ENCODE results near the gene LEP. TPM values are rescaled to one million over a fixed set of nuclear protein-coding genes. Genes with fewer than 3 reads are reported as not detected.
"Not testable (repeated sequence)": the region's sequence is repeated elsewhere in the genome, so short reads cannot be mapped to it uniquely, and the experiment has no call there.

LEP gene
- total RNA-seq, 4 donors from 2014 or later: not detected

DNA sequence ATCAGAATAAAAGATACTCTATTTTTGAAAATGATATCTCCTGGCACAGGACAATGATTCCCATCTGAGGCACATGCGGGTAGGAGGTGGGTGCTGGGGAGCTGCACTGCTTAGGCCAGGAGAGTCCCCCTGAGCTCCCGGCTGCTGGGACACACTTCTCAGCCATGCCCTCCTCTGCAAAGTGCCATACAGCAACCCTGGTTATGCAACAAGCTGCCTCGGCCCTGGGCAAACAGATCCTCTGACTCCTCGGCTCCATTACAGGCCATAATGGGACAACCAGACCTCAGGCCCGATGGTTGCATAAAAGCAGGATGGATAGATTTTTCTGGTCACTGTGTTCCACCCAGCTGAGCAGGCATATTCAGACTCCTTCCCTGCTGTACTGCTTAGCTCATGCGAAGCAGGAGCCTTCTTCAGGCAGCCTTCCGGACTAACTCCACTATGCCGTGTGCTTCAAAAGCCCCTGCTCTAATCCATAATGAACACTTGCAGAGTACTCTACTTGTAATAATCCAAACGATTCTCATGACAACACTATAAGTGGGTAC is 6.5 kb upstream of the LEP start:
- 76 to 81% methylated on average over 7 to 8 of the region's 9 CpGs for WGBS, 2 donors
- TF ChIP-seq CTCF (IDR thresholded peaks at IDR 0.05) (no peak), POLR2A (IDR thresholded peaks at IDR 0.05) (no peak)
- no peak overlapping the region for H3K4me3 ChIP-seq
- no peak for DNase-seq
- no peaks in the 10 kb centered on the region for H3K27me3 ChIP-seq
- H3K27ac ChIP-seq: no peak overlapping the region
- intact Hi-C loops (cut with DNase I): no loop called here
- H3K9me3 ChIP-seq: peaks cover 0 to 9% (median 2%) of the 10 kb centered on the region in 3 donors
- peaks cover 0 to 20% (median 6%) of the 10 kb centered on the region in 3 donors for H3K4me1 ChIP-seq
- no peaks in the 10 kb centered on the region for H3K36me3 ChIP-seq

GRCh38 chr7:128235471-128235870 is 5.6 kb upstream of the LEP start:
- Histone ChIP-seq H3K4me1 (peaks cover 0 to 20% (median 6%) of the 10 kb centered on the region in 3 donors), H3K27ac (no peak overlapping the region), H3K36me3 (no peaks in the 10 kb centered on the region), H3K27me3 (peaks cover 0 to 4% (median 0%) of the 10 kb centered on the region in 4 donors), H3K4me3 (no peak overlapping the region), H3K9me3 (peaks cover 0 to 18% (median 6%) of the 10 kb centered on the region in 3 donors)
- DNase-seq: no peak
- WGBS, 2 donors: 37 to 55% methylated on average over 5 to 6 of the region's 7 CpGs
- intact Hi-C loops (cut with DNase I): no loop called here
- no peak for TF ChIP-seq POLR2A (IDR thresholded peaks at IDR 0.05)
- TF ChIP-seq CTCF (IDR thresholded peaks at IDR 0.05): no peak

GRCh38 chr7:128236924-128237586 is 4.0 kb upstream of the LEP start:
- Histone ChIP-seq H3K9me3 (peaks cover 0 to 25% (median 6%) of the 10 kb centered on the region in 3 donors), H3K27me3 (peaks cover 0 to 20% (median 3%) of the 10 kb centered on the region in 4 donors), H3K36me3 (no peaks in the 10 kb centered on the region), H3K4me3 (no peak overlapping the region), H3K4me1 (peaks cover 0 to 29% (median 6%) of the 10 kb centered on the region in 3 donors), H3K27ac (peak overlapping the region in 3 of 4 donors; percentile 2 to 57 (median 47))
- intact Hi-C loops (cut with DNase I): no loop called here
- WGBS, 2 donors: 11 to 22% methylated on average over 1 of the region's 1 CpG
- TF ChIP-seq POLR2A (IDR thresholded peaks at IDR 0.05) (no peak), CTCF (IDR thresholded peaks at IDR 0.05) (no peak)
- no peak for DNase-seq

DNA sequence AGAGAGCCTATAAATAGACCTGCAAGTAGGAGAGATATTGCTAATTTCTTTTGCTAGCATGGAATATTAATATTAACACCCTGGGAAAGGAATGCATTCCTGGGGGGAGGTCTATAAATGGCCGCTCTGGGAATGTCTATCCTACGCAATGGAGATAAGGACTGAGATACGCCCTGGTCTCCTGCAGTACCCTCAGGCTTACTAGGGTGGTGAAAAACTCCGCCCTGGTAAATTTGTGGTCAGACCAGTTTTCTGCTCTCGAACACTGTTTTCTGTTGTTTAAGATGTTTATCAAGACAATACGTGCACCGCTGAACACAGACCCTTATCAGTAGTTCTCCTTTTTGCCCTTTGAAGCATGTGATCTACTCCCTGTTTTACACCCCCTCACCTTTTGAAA is 1.9 kb upstream of the LEP start:
- DNase-seq; H3K36me3 ChIP-seq; H3K27ac ChIP-seq; H3K4me3 ChIP-seq; intact Hi-C loops (cut with DNase I): not testable (repeated sequence)
- peaks cover 0 to 31% (median 3%) of the 10 kb centered on the region in 4 donors for H3K27me3 ChIP-seq
- H3K9me3 ChIP-seq: peaks cover 0 to 25% (median 6%) of the 10 kb centered on the region in 3 donors
- peaks cover 0 to 29% (median 6%) of the 10 kb centered on the region in 3 donors for H3K4me1 ChIP-seq
- WGBS, 2 donors: 71 to 74% methylated on average over 7 of the region's 7 CpGs

GRCh38 chr7:128242661-128243060 is 1.6 kb downstream of the LEP start:
- intact Hi-C loops (cut with DNase I): no loop called here
- no peaks in the 10 kb centered on the region for H3K36me3 ChIP-seq
- H3K27me3 ChIP-seq: peaks cover 0 to 31% (median 3%) of the 10 kb centered on the region in 4 donors
- H3K4me3 ChIP-seq: no peak overlapping the region
- peaks cover 0 to 25% (median 6%) of the 10 kb centered on the region in 3 donors for H3K9me3 ChIP-seq
- no peak for DNase-seq
- H3K27ac ChIP-seq: no peak overlapping the region
- WGBS, 2 donors: 85 to 86% methylated on average over 9 to 10 of the region's 11 CpGs
- H3K4me1 ChIP-seq: peaks cover 0 to 10% (median 0%) of the 10 kb centered on the region in 3 donors
- TF ChIP-seq CTCF (IDR thresholded peaks at IDR 0.05) (no peak), POLR2A (IDR thresholded peaks at IDR 0.05) (no peak)

Measured in esophagus squamous epithelium (tissue), 5 donors.